ENCODE data around the gene CAMTA2. TPM values are rescaled to one million over a fixed set of nuclear protein-coding genes. Genes with fewer than 3 reads are reported as not detected.
"Not testable (repeated sequence)": the region's sequence is repeated elsewhere in the genome, so short reads cannot be mapped to it uniquely, and the experiment has no call there.

Gene CAMTA2
- total RNA-seq, 1 experiment from 2014 or later, result 21.4 TPM

DNA sequence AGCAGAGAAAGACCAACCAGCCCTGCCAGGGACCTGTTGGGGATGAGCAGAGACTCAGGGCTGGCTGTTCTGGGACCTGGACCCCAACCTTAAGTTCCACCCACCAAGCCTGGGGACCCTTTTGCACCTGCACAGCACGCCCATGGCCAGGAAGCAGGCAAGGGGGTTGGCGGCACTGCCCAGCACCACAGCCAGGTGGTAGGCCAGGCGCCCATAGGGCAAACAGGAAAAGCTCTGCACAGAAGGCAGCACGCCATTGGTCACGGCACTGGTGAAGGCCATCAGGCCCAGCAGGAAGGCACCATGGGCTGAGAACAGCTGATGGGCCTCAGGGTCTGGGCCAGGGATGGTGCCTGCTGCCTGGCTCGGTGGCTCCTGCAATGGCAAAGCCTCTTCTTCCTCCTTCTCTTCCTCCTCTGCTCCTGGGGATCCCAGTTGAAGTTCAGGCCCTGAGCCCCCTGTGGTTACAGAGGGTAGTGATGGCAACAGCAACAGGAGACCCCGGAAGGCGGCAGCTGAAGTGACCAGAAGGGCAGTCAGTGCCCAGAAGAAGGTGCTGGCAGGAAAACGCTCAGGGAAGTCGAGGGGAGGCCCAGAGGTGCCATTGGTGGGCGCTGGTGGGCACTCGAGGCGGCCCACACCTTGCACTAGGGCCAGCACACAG, 46.0 kb upstream of the CAMTA2 start:
- Mint-ChIP-seq H3K27me3 (ENCODE audit: unreplicated experiment) (no peaks in the 10 kb centered on the region), H3K4me3 (ENCODE audit: low read depth, unreplicated experiment) (no peak overlapping the region), H3K27ac (ENCODE audit: unreplicated experiment) (no peak overlapping the region), H3K9me3 (ENCODE audit: low read depth, unreplicated experiment) (no peaks in the 10 kb centered on the region), H3K4me1 (ENCODE audit: low read depth, unreplicated experiment) (no peaks in the 10 kb centered on the region), H3K36me3 (ENCODE audit: insufficient read depth, unreplicated experiment) (peaks cover 6% of the 10 kb centered on the region)
- intact Hi-C loops (cut with micrococcal nuclease; ENCODE audit: unreplicated experiment), result no loop called here
- CTCF ChIA-PET, result no interaction called here
- TF ChIP-seq, protein P1, sequence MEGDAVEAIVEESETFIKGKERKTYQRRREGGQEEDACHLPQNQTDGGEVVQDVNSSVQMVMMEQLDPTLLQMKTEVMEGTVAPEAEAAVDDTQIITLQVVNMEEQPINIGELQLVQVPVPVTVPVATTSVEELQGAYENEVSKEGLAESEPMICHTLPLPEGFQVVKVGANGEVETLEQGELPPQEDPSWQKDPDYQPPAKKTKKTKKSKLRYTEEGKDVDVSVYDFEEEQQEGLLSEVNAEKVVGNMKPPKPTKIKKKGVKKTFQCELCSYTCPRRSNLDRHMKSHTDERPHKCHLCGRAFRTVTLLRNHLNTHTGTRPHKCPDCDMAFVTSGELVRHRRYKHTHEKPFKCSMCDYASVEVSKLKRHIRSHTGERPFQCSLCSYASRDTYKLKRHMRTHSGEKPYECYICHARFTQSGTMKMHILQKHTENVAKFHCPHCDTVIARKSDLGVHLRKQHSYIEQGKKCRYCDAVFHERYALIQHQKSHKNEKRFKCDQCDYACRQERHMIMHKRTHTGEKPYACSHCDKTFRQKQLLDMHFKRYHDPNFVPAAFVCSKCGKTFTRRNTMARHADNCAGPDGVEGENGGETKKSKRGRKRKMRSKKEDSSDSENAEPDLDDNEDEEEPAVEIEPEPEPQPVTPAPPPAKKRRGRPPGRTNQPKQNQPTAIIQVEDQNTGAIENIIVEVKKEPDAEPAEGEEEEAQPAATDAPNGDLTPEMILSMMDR (IDR thresholded peaks at IDR 0.05; ENCODE audit: unreplicated experiment), result no peak
- BruUV-seq (replicated peaks), result no TSS peak
- DNase-seq, result no peak

DNA sequence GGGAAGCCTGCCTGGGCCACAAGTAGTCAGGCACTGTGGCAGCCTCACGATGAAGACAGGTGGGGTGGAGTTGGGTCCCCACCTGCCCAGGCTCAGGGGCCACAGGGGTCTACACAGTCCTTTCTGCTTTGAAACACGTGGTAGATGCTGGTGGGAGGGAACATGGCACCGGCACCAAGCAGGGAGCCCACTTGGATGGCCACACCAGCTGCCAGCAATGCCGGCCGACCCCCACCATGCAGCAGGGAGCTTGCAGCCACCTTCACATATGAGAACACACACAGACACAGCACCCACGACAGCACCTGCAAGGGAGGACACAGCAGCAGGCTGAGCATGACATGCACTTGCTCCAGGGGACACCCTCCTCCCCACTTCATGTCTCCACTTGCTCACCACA, 45.4 kb upstream of the CAMTA2 start:
- no peaks in the 10 kb centered on the region for H3K27me3 Mint-ChIP-seq (ENCODE audit: unreplicated experiment)
- no TSS peak for BruUV-seq (replicated peaks)
- intact Hi-C loops (cut with micrococcal nuclease; ENCODE audit: unreplicated experiment), result no loop called here

DNA sequence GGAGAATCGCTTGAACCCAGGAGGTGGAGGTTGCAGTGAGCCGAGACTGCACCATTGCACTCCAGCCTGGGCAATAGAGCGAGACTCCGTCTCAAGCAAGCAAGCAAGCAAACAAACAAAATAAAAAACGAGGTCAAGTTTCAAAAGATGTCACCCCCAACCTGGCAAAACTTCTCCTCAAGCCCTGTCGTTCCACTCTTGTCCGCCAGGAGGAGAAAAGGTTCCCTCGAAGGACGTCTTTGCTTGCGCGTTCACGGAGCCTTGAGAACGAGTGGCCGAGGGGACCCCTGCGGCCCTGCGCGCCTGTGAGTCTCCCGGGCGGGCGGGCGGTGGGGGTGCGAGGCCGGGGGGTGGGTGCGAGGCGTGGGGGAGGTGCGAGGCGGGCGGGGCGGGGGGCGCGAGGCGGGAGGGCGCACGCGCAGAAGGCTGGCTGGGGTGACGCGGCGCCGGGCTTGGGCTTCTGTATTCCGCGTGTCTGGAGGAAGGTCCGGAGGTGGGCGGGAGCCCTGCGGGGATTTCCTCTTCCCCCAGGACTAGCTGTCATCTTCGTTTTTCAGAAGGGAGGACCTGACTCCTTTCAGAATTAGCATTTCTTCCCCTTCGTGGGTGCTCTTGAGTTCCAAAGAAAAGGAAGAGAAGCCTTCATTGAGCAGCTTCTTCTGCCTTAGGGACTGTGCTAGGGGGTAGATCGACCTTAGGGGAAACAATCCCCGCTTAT, 44.0 kb upstream of the CAMTA2 start:
- peak overlapping the region; percentile 54 for H3K4me3 Mint-ChIP-seq (ENCODE audit: low read depth, unreplicated experiment)
- peak; percentile 71 for DNase-seq
- BruUV-seq (replicated peaks), result no TSS peak
- intact Hi-C loops (cut with micrococcal nuclease; ENCODE audit: unreplicated experiment), result loop anchor here (1.0 kb wide), 1 partner anchor 31 kb away; no protein-coding TSS in a partner anchor
- H3K9me3 Mint-ChIP-seq (ENCODE audit: low read depth, unreplicated experiment), result no peaks in the 10 kb centered on the region
- no peaks in the 10 kb centered on the region for H3K4me1 Mint-ChIP-seq (ENCODE audit: low read depth, unreplicated experiment)
- H3K27me3 Mint-ChIP-seq (ENCODE audit: unreplicated experiment), result no peaks in the 10 kb centered on the region
- H3K27ac Mint-ChIP-seq (ENCODE audit: unreplicated experiment), result no peak overlapping the region
- CTCF ChIA-PET, result no interaction called here
- peaks cover 6% of the 10 kb centered on the region for H3K36me3 Mint-ChIP-seq (ENCODE audit: insufficient read depth, unreplicated experiment)
- TF ChIP-seq, protein P1 (IDR thresholded peaks at IDR 0.05; ENCODE audit: unreplicated experiment), result peak; percentile 45

More for the DNA sequence above, 45.4 kb upstream of the CAMTA2 start:
- H3K9me3 Mint-ChIP-seq (ENCODE audit: low read depth, unreplicated experiment), result no peaks in the 10 kb centered on the region
- no peak overlapping the region for H3K27ac Mint-ChIP-seq (ENCODE audit: unreplicated experiment)
- H3K4me3 Mint-ChIP-seq (ENCODE audit: low read depth, unreplicated experiment), result no peak overlapping the region
- TF ChIP-seq, protein P1 (IDR thresholded peaks at IDR 0.05; ENCODE audit: unreplicated experiment), result no peak
- no peaks in the 10 kb centered on the region for H3K4me1 Mint-ChIP-seq (ENCODE audit: low read depth, unreplicated experiment)
- DNase-seq, result no peak
- H3K36me3 Mint-ChIP-seq (ENCODE audit: insufficient read depth, unreplicated experiment), result peaks cover 6% of the 10 kb centered on the region
- CTCF ChIA-PET, result interaction anchor here (0.6 kb wide), 1 partner anchor 594 kb away, joined by 3 read pairs; no protein-coding TSS in a partner anchor

DNA sequence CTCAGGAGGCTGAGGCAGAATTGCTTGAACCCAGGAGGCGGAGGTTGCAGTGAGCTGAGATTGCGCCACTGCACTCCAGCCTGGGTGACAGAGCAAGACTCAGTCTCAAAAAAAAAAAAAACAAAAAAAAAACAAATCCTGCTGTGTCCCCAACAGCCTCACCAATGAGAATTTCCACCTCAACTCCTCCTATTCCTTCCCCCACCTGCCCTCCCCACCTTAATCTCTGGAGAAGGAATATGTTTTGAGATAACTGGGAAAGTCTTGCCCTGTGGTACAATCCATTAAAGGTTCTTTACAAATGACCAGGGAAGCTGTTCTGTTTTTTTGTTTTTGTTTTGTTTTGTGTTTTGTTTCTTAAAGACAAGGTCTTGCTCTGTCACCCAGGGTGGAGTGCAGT, 42.7 kb upstream of the CAMTA2 start:
- H3K4me3 Mint-ChIP-seq (ENCODE audit: low read depth, unreplicated experiment); DNase-seq; H3K36me3 Mint-ChIP-seq (ENCODE audit: insufficient read depth, unreplicated experiment); BruUV-seq (replicated peaks); intact Hi-C loops (cut with micrococcal nuclease; ENCODE audit: unreplicated experiment); H3K9me3 Mint-ChIP-seq (ENCODE audit: low read depth, unreplicated experiment); CTCF ChIA-PET; H3K27ac Mint-ChIP-seq (ENCODE audit: unreplicated experiment); H3K27me3 Mint-ChIP-seq (ENCODE audit: unreplicated experiment); H3K4me1 Mint-ChIP-seq (ENCODE audit: low read depth, unreplicated experiment): not testable (repeated sequence)

DNA sequence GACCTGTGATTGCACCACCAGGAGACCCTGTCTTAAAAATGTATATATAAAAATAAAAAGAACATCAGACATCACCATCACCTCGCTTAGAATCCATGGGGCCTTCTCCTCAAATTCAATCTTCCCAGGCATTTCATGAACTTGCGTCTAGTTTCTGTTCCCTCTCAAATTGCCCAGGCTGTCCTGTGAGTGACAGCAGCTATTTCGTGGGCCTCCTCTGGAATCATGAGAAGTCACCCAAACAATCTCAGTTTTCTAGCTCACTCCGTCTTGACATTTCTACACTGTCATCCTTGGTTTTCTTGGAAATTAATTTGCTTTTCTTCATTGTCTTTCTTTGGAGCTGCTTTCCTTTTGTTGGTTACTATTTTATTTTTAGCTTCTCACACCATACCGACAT, 40.4 kb upstream of the CAMTA2 start:
- CTCF ChIA-PET, result no interaction called here
- no peaks in the 10 kb centered on the region for H3K27me3 Mint-ChIP-seq (ENCODE audit: unreplicated experiment)

More for the DNA sequence above, 40.4 kb upstream of the CAMTA2 start:
- intact Hi-C loops (cut with micrococcal nuclease; ENCODE audit: unreplicated experiment), result no loop called here
- BruUV-seq (replicated peaks), result no TSS peak
- TF ChIP-seq, protein P1 (IDR thresholded peaks at IDR 0.05; ENCODE audit: unreplicated experiment), result no peak
- Mint-ChIP-seq H3K27ac (ENCODE audit: unreplicated experiment) (no peak overlapping the region), H3K4me3 (ENCODE audit: low read depth, unreplicated experiment) (no peak overlapping the region), H3K9me3 (ENCODE audit: low read depth, unreplicated experiment) (no peaks in the 10 kb centered on the region), H3K4me1 (ENCODE audit: low read depth, unreplicated experiment) (peaks cover 12% of the 10 kb centered on the region), H3K36me3 (ENCODE audit: insufficient read depth, unreplicated experiment) (peaks cover 15% of the 10 kb centered on the region)
- no peak for DNase-seq
